Stimulated activated naive CD8-positive, alpha-beta T cell treated with anti-CD3 and anti-CD28 coated beads, Interleukin-15, amount 100 ng/mL, for 72 hours (primary cell): Measurements from ENCODE around the gene C11orf16.
"Not testable (repeated sequence)": the region's sequence is repeated elsewhere in the genome, so short reads cannot be mapped to it uniquely, and the experiment has no call there.

Experiments used
- ATAC-seq: fragments of 150-1000 bp; cut with Tn5 transposase; 2 replicates; pipeline ENCODE4 v1.10.0; 2021; ENCODE audit warnings: mild to moderate bottlenecking, moderate library complexity
- DNase-seq, 2 donors: peaks; one replicate each; pipeline ENCODE4 v3.0.0; 2021 to 2022
- H3K27ac Mint-ChIP-seq, 2 donors: one replicate each; pipeline ENCODE4 v1.8.0; 2022; ENCODE audit warnings: mild to moderate bottlenecking in 2 of 2, mixed read lengths in 2 of 2, moderate library complexity in 2 of 2
- H3K27me3 Mint-ChIP-seq: one replicate; pipeline ENCODE4 v1.8.0; 2022; ENCODE audit warnings: mixed read lengths
- H3K4me1 Mint-ChIP-seq: one replicate; pipeline ENCODE4 v1.8.0; 2022; ENCODE audit warnings: mild to moderate bottlenecking, mixed read lengths
- H3K4me3 Mint-ChIP-seq, 2 donors: one replicate each; pipeline ENCODE4 v1.8.0; 2022; ENCODE audit warnings: mild to moderate bottlenecking in 2 of 2, mixed read lengths in 2 of 2, moderate library complexity in 1 of 2
- H3K9me3 Mint-ChIP-seq, 2 donors: one replicate each; pipeline ENCODE4 v1.8.0; 2022; ENCODE audit warnings: mixed read lengths in 2 of 2

C11orf16 gene

DNA sequence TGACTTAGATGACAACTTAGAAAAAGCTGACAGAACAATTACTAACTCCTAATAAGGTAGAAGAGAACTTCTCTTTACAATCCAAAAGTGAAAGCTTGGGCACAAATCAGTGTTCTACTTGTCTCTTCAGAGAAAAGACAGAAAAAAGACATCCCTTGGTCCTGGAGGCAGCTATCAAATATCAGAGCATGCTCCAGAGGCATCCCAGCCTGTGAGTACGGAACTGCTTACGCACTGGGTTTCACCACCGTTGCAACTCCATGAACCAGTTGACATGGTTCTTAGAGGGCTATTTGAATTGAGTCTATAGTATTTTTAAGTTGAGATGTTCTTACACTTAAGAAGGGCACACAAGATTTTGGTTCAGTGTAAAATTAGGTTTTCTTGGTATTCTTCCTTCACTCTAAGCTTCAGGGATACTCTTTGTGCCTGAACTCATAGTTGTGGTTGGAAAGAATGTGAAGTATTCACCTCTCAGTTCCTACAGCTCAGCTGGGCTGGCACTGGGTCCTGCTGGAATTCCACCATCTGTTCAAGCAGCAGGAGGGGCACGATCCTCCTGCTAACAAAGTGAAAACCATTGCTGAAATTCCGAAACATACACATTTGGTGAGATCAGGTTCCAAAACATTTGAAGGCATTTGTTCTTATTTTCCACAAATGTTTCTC lies 15.5 kb downstream of the C11orf16 start:
- no peak for DNase-seq
- Mint-ChIP-seq H3K9me3 (no peaks in the 10 kb centered on the region), H3K4me3 (no peak overlapping the region), H3K27me3 (no peaks in the 10 kb centered on the region), H3K27ac (no peak overlapping the region), H3K4me1 (peaks cover 23% of the 10 kb centered on the region)
- ATAC-seq = no peak

DNA sequence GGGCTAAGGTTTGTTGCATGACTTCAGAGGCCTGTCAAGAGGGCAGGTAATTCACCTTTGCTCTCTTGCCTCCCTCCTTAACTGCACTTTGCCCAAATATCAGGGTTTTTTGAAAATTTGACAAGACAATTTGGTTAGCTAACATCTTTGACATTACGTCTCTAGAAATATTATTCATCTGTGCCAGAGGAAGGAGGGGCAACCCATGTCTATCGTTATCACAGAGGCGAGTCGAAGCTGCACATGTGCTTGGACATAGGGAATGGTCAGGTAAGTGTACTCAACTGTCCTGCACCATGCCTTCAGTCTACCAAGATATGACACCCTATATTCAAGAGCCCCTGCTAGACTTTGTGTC lies 18.1 kb downstream of the C11orf16 start:
- Mint-ChIP-seq H3K27me3 (no peaks in the 10 kb centered on the region), H3K9me3 (no peaks in the 10 kb centered on the region), H3K4me3 (peak overlapping the region; percentile 74 to 82), H3K27ac (peak overlapping the region; percentile 88 to 96), H3K4me1 (peaks cover 36% of the 10 kb centered on the region)
- no peak for ATAC-seq
- no peak for DNase-seq

DNA sequence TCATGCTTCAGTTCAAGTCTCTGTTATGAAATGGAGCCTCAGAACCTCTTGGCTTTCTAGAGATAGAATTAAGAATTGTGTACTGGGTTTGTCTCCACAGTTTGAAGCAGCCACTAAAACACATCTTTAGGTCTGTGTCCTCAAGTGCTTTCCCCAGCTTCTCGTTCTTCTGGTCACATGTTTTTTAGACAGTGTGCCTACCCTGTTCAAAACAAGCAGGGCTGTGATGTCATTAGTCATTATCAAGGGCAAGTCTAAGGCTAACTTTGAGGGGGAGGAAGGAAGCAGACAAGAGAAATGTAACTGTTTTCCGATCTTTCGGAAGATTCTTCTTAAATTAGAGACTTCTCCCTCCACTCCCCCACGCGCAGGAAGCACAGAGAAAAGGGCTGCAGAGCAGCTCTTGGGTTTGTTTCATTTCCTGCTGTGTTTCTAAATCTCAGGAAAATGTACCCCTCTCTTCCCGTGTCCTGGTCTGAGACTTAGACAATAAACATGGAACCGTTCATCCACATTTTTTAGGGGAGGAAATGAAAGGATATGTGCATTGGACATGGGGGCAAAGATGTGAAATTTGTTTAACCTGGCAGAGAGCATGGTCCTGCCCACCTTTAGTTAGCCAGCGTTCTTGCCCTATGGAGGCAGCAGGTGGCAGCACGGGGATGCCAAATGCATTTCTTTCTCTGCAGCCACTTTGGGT lies 18.6 kb downstream of the C11orf16 start:
- peak; percentile 64 for ATAC-seq
- Mint-ChIP-seq H3K27me3 (peaks cover 4% of the 10 kb centered on the region), H3K27ac (peak overlapping the region; percentile 88 to 96), H3K4me3 (peak overlapping the region; percentile 74 to 82), H3K9me3 (no peaks in the 10 kb centered on the region), H3K4me1 (peaks cover 41% of the 10 kb centered on the region)
- peak; percentile 58 for DNase-seq

DNA sequence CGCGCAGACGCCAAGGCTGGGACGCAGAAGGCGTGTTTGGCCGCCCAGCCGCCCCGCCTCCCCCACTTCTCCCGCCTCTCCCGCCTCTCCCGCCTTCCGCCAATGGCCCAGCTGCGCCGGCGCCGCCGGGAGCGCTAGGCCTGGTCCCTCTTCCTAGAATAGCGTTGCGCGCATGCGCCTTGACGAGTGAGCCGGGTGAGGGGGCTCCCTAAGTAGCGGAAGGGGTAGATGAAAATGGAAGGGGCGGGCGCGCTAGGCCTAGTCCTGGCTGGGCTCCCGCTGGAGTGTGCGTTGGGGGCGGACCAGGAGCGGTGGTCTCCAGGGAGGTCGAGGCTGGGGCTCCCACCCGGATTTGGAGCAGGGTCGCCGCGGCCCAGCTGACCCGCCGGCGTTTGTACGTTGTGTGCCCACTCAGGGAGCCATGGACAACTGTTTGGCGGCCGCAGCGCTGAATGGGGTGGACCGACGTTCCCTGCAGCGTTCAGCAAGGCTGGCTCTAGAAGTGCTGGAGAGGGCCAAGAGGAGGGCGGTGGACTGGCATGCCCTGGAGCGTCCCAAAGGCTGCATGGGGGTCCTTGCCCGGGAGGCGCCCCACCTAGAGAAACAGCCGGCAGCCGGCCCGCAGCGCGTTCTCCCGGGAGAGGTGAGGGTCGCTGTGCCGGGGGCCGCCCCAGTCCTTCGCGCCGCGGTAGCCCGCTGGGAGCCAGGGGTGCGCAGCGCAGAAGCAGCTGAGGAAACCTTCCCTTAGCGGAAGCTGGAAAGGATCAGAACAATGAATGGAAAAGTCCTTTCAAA lies 21.5 kb downstream of the C11orf16 start, which contains the start of gene AKIP1:
TSS of gene AKIP1 (plus strand) at position 161 of the 795 bp plus-strand sequence. CDS start at position 422, 261 bp downstream.
- peaks cover 58% of the 10 kb centered on the region for H3K4me1 Mint-ChIP-seq
- ATAC-seq (peak; percentile 84), DNase-seq (peak; percentile 81 to 90)
- H3K9me3 Mint-ChIP-seq = no peaks in the 10 kb centered on the region
- peak within 1 kb of the TSS; percentile 95 to 98 for H3K27ac Mint-ChIP-seq
- peaks cover 8% of the 10 kb centered on the region for H3K27me3 Mint-ChIP-seq
- H3K4me3 Mint-ChIP-seq = peak within 1 kb of the TSS; percentile 97

- H3K27me3 Mint-ChIP-seq = peaks cover 8% of the 10 kb centered on the region
- no peaks in the 10 kb centered on the region for H3K9me3 Mint-ChIP-seq
- H3K27ac Mint-ChIP-seq = peak overlapping the region in 1 of 2 donors; percentile 89
- H3K4me1 Mint-ChIP-seq = peaks cover 59% of the 10 kb centered on the region
- DNase-seq = peak; percentile 16 to 29
- ATAC-seq = peak; percentile 31
- peak overlapping the region; percentile 97 for H3K4me3 Mint-ChIP-seq
These were observed 22.1 kb downstream of the C11orf16 start for GRCh38 chr11:8910649-8911026.

DNA sequence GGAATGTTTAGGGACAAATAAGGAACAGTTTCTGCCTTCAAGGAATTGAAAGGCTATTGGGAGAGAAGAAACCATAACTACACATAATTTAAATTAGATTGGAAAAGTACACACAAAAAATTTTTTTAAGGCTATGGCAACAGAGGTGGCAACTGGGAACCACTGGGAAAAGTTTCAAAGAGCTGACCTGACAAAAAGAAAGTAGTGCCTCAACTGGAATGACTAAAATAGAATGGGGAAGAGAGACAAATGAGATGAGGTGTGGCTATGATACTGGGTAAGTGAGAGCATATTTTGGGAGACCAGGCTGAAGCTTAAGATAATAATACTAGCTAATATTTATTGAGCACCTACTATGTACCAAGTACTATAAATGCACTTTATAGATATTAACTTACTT lies 24.6 kb downstream of the C11orf16 start:
- no peak for DNase-seq
- no peak overlapping the region for H3K27ac Mint-ChIP-seq
- peaks cover 8% of the 10 kb centered on the region for H3K27me3 Mint-ChIP-seq

DNA sequence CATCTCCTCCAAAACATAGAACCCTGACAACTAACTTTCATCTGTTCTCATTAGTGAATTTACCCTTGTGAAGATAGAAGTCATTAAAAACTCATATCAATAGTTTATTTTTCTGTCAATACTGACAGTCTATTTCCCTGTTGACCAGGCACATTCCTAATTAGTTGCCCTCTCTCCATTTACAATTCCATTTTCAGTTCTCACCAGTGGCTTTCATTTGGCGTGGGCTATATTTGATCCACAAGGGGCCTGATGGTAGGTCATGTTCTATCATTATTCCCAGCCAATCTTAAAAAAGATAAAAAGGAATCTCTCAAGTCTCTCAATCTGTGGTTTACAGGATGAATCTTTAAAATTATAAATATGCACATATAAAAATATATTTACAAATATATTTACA lies 25.6 kb downstream of the C11orf16 start:
- peak overlapping the region; percentile 32 to 77 for H3K27ac Mint-ChIP-seq
- no peaks in the 10 kb centered on the region for H3K9me3 Mint-ChIP-seq
- peaks cover 34% of the 10 kb centered on the region for H3K4me1 Mint-ChIP-seq

More for the DNA sequence above, 24.6 kb downstream of the C11orf16 start:
- Mint-ChIP-seq H3K4me3 (no peak overlapping the region), H3K4me1 (peaks cover 40% of the 10 kb centered on the region), H3K9me3 (no peaks in the 10 kb centered on the region)
- ATAC-seq = no peak

GRCh38 chr11:8905528-8906165 lies 27.1 kb downstream of the C11orf16 start:
- peaks cover 8% of the 10 kb centered on the region for H3K27me3 Mint-ChIP-seq
- H3K9me3 Mint-ChIP-seq = peaks cover 4 to 7% of the 10 kb centered on the region in 2 donors
- ATAC-seq (no peak), DNase-seq (no peak)
- H3K4me1 Mint-ChIP-seq = peaks cover 32% of the 10 kb centered on the region
- no peak overlapping the region for H3K4me3 Mint-ChIP-seq
- H3K27ac Mint-ChIP-seq = no peak overlapping the region

More for the DNA sequence above, 25.6 kb downstream of the C11orf16 start:
- peak overlapping the region in 1 of 2 donors; percentile 17 for H3K4me3 Mint-ChIP-seq
- no peak for DNase-seq
- H3K27me3 Mint-ChIP-seq = peaks cover 8% of the 10 kb centered on the region
- no peak for ATAC-seq

DNA sequence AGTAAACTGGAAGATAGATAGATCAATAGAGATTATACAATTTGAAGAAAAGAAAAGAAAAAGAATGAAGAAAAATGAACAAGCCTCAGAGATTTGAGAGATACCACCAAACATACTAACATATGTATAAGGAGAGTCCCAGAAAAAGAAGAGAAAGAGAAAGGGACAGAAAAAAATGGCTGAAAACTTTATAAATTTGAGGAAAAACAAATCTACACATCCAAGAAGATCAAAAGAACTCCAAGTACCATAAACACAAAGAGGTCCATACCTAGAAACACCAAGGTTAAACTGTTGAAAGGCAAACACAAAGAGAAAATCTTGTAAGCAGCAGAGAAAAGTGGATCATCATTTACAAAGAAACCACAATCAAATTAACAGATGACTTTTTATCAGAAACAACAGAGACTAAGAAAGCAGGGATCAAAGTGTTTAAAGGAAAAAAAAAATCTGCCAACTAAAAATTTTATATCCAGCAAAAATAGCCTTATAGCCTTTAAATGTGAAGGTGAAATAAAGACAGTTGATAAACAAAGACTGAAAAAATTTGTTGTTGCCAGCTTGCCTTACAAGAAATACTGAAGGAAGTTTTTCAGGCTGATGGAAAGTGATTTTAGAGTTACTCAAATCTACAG lies 33.5 kb downstream of the C11orf16 start:
- H3K4me1 Mint-ChIP-seq = no peaks in the 10 kb centered on the region
- peaks cover 14 to 27% of the 10 kb centered on the region in 2 donors for H3K9me3 Mint-ChIP-seq
- no peak overlapping the region for H3K4me3 Mint-ChIP-seq
- ATAC-seq (no peak), DNase-seq (no peak)
- no peaks in the 10 kb centered on the region for H3K27me3 Mint-ChIP-seq
- no peak overlapping the region for H3K27ac Mint-ChIP-seq

GRCh38 chr11:8891185-8891584 lies 41.6 kb downstream of the C11orf16 start:
- not testable (repeated sequence) for H3K4me1 Mint-ChIP-seq, H3K27me3 Mint-ChIP-seq, H3K4me3 Mint-ChIP-seq, DNase-seq, ATAC-seq, H3K27ac Mint-ChIP-seq
- peaks cover 0 to 22% of the 10 kb centered on the region in 2 donors for H3K9me3 Mint-ChIP-seq

DNA sequence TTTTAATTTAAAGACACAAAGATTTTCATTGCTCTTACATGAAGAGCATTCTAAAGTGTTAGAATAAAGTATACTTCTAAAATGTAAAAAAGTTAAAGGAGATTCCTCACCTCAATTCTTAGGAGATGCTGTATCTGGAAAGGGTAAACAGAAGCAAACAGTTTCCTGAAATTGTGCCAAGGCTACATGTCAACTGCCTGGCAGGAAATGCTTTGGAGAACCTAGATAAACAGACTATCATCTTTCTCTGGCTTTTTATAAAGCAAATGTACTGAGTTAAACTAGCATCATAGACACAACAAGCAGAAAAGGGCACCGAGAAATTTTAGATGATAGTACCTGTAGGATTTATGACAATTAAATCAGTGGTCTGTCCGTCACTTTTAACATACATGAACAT lies 46.4 kb downstream of the C11orf16 start:
- no peak overlapping the region for H3K27ac Mint-ChIP-seq
- H3K4me1 Mint-ChIP-seq = no peaks in the 10 kb centered on the region
- ATAC-seq (no peak), DNase-seq (no peak)
- peaks cover 0 to 11% of the 10 kb centered on the region in 2 donors for H3K9me3 Mint-ChIP-seq
- H3K27me3 Mint-ChIP-seq = peaks cover 18% of the 10 kb centered on the region
- no peak overlapping the region for H3K4me3 Mint-ChIP-seq

DNA sequence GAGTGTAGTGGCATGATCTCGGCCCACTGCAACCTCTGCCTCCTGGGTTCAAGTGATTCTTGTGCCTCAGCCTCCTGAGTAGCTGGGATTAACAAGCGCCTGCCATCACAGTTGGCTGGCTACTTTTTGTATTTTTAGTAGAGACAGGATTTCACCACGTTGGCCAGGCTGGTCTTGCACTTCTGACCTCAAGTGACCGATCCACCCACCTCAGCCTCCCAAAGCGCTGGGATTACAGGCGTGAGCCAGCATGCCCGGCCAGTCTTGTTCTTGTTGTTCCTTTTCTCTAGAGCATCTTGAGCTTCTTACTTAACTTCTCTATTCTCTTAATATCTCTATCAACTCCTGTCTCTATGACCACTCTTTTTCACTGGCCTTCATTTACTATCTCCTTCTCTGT lies 51.2 kb downstream of the C11orf16 start:
- not testable (repeated sequence) for ATAC-seq, H3K4me3 Mint-ChIP-seq, H3K9me3 Mint-ChIP-seq, DNase-seq, H3K4me1 Mint-ChIP-seq, H3K27ac Mint-ChIP-seq
- H3K27me3 Mint-ChIP-seq = peaks cover 35% of the 10 kb centered on the region

DNA sequence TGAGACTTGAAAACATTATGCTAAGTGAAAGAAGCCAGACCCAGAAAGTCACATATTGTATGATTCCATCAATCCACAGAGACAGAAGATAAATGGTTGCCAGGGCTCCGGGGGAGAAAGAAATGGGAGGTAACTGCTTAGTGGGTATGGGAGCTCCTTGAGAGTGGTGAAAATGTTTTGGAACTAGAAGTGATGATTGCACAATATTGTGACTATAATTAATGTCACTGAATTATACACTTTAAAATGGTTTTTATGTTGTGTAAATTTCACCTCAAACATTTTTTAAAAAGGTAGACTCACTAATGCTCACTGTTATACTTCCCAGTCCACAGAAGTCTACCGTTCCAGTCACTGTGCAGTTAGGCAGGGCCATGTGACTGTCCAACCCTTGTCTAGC lies 54.0 kb downstream of the C11orf16 start:
- DNase-seq (no peak), ATAC-seq (no peak)
- Mint-ChIP-seq H3K4me3 (no peak overlapping the region), H3K27me3 (peaks cover 35% of the 10 kb centered on the region), H3K9me3 (no peaks in the 10 kb centered on the region), H3K4me1 (peaks cover 8% of the 10 kb centered on the region), H3K27ac (no peak overlapping the region)

DNA sequence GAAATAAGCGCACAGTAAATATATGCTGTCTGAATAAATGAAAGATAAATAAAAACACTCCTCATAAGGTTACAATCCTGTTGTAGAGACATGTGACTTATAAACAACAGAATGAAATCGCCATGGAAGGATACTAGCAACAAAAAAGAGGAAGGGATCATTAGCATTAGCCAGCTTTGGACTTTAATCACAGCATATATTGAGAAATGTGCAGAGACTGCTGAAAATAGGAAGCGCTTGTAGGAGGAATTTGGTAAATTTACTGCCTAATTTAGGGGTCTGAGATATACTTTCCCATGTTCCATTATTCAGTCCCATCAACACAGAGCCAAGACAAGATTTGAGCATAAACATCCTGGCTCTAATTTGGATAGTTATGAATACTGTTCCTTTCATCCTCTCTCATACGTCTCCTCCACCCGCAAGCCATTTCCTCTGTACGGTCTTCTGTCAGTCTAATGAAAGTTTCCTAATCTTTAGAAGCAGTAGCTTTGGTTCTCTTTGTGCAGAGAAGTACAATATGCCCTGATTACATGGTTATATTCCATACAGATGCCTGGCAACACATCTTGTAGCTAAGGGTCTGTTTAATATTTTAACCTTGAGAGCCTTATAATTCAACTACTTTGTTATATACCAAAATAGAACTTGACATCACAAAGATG lies 58.9 kb downstream of the C11orf16 start:
- DNase-seq (no peak), ATAC-seq (peak; percentile 55)
- Mint-ChIP-seq H3K27me3 (peaks cover 58% of the 10 kb centered on the region), H3K4me1 (peaks cover 12% of the 10 kb centered on the region), H3K27ac (no peak overlapping the region), H3K9me3 (no peaks in the 10 kb centered on the region), H3K4me3 (no peak overlapping the region)
